PFSK-1 (cell line): ENCODE results near the gene TSPAN32.

ENCODE experiments used
- FOXP2 ChIP-seq: optimal IDR thresholded peaks from 2 replicates; pipeline ENCODE3; 2011; ENCODE audit warnings: borderline replicate concordance, control low read depth, inconsistent platforms; ENCODE audit not compliant: insufficient read depth; ENCODE audit errors: extremely low read length, extremely low read depth
- POLR2AphosphoS5 ChIP-seq: IDR thresholded peaks from 2 replicates; pipeline ENCODE4 v1.6.1; 2012; ENCODE audit warnings: low read depth, mild to moderate bottlenecking, control low read depth, low read length, moderate library complexity
- REST ChIP-seq, 2 experiments: IDR thresholded peaks; 2 replicates each; pipeline versions ENCODE4 v1.6.1 to v1.8.0; 2011 to 2012; ENCODE audit warnings: low read depth in 2 of 2, low read length in 2 of 2, control low read depth in 1 of 2, inconsistent platforms in 1 of 2, mild to moderate bottlenecking in 1 of 2, moderate library complexity in 1 of 2; ENCODE audit not compliant: insufficient read depth in 1 of 2
- SIN3A ChIP-seq: IDR thresholded peaks from 2 replicates; pipeline ENCODE4 v1.6.1; 2012; ENCODE audit warnings: mild to moderate bottlenecking, low read length, moderate library complexity, borderline replicate concordance; ENCODE audit not compliant: insufficient read depth
- TAF1 ChIP-seq: IDR thresholded peaks from 2 replicates; pipeline ENCODE4 v1.6.1; 2012; ENCODE audit warnings: low read length, control low read depth, borderline replicate concordance; ENCODE audit not compliant: insufficient read depth

Gene TSPAN32

DNA sequence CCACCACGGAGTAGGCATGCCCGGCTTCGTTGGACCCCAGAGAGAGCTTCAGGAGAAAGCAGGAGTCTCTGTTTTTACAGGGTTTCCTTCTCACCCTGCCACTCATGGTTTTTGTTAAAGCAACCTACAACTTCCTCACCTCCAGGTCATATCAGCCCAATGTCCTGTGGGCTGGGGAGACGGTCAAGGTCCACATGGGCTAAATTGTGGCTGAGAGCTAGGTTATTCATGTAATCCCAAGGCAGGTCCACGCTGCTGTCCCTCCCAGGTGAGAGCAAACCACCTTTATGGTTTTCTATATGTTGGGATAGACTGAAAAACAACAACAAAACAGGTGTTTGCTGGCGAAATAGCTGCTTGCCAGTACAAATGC lies 19.5 kb downstream of the TSPAN32 start:
- TF ChIP-seq REST (IDR thresholded peaks at IDR 0.05; ENCODE audit: insufficient read depth in 1 of 2, low read depth in 2 of 2, low read length in 2 of 2): no peak
- TF ChIP-seq POLR2AphosphoS5: no peak
- TF ChIP-seq TAF1: no peak
- no peak for TF ChIP-seq SIN3A
- no peak for TF ChIP-seq FOXP2

DNA sequence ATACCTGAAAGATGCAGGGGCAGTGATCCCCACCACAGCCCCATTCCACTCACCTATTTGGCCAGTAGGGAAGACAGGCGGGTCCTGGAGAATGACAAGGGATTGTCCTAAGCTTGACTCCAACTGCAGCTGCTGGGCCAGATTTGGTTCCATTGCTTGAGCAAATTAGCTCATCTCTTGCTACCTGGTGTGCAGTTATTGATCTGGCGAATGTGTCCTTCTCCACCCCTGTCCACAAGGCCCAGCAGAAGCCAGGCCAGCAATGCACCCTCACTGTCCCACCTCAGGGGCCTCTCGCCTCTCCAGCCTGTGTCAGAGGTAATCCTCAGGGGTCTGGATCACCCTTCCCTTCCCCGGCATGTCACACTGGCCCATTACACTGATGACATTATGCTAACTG lies 23.3 kb downstream of the TSPAN32 start:
- TF ChIP-seq FOXP2 (no peak), REST (IDR thresholded peaks at IDR 0.05; ENCODE audit: insufficient read depth in 1 of 2, low read depth in 2 of 2, low read length in 2 of 2) (no peak), TAF1 (no peak), SIN3A (no peak), POLR2AphosphoS5 (no peak)

DNA sequence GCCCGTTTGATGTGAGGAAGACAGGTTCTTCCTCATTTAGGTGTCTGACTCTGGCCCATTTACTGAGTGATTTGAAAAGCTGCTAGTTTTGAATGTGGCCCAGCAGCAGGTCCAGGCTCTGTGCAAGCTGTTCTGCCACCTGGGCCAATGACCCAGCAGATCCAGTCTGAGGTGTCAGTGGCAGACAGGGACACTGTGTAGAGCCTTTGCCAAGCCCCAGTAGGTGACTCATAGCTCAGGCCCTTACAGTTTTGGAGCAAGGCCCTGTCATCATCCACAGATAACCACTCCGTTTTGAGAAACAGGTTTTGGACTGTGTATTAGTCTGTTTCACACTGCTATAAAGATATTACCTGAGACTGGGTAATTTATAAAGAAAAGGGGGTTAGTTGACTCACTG lies 23.9 kb downstream of the TSPAN32 start:
- TF ChIP-seq REST (IDR thresholded peaks at IDR 0.05; ENCODE audit: insufficient read depth in 1 of 2, low read depth in 2 of 2, low read length in 2 of 2) (no peak), FOXP2 (no peak), SIN3A (no peak), POLR2AphosphoS5 (no peak), TAF1 (no peak)

GRCh38 chr11:2327032-2327431 lies 25.2 kb downstream of the TSPAN32 start:
- TF ChIP-seq TAF1: no peak
- no peak for TF ChIP-seq FOXP2
- no peak for TF ChIP-seq REST (IDR thresholded peaks at IDR 0.05; ENCODE audit: insufficient read depth in 1 of 2, low read depth in 2 of 2, low read length in 2 of 2)
- no peak for TF ChIP-seq POLR2AphosphoS5
- TF ChIP-seq SIN3A: no peak

DNA sequence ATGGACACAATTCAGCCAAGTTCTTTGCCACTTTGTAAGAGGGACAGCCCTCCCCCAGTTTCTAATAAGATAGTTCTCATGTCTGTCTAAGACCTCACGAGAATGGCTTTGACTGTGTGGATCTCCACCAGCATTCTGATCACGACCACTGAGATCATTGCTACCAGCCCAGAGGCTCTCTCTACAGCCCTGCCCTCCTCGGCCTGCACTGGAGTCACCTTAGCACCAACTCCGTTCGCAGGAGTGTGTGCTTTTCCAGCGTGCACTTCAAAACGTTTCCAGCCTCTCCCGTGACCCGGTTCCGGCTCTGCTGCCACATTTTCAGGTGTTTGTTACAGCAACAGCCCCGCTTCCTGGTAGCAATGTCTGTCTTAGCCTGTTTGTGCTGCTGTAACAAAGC lies 26.2 kb downstream of the TSPAN32 start:
- TF ChIP-seq SIN3A (no peak), POLR2AphosphoS5 (no peak), TAF1 (no peak), FOXP2 (no peak), REST (IDR thresholded peaks at IDR 0.05; ENCODE audit: insufficient read depth in 1 of 2, low read depth in 2 of 2, low read length in 2 of 2) (no peak)
